ENCODE measurements around the gene ALPK3. TPM values are rescaled to one million over a fixed set of nuclear protein-coding genes. Genes with fewer than 3 reads are reported as not detected.

Gene ALPK3
- total RNA-seq, 6 experiments from 2014 or later = 0.05 to 0.60 (median 0.26) TPM

GRCh38 chr15:84885801-84886200 is 68.6 kb downstream of the ALPK3 start:
- no peak for TF ChIP-seq CTCF (IDR thresholded peaks at IDR 0.05)
- DNase-seq = no peak
- Mint-ChIP-seq H3K4me1 (ENCODE audit: low read depth) (peaks cover 5% of the 10 kb centered on the region; the same call in 1 of the 2 replicates), H3K36me3 (ENCODE audit: low read depth) (no peaks in the 10 kb centered on the region), H3K9me3 (no peaks in the 10 kb centered on the region), H3K27ac (no peak overlapping the region), H3K4me3 (no peak overlapping the region), H3K27me3 (ENCODE audit: insufficient read depth) (peaks cover 13% of the 10 kb centered on the region)

- Mint-ChIP-seq H3K4me1 (ENCODE audit: low read depth) (peaks cover 5% of the 10 kb centered on the region; the same call in 1 of the 2 replicates), H3K27me3 (ENCODE audit: insufficient read depth) (peaks cover 9% of the 10 kb centered on the region), H3K9me3 (no peaks in the 10 kb centered on the region), H3K27ac (no peak overlapping the region), H3K36me3 (ENCODE audit: low read depth) (no peaks in the 10 kb centered on the region), H3K4me3 (no peak overlapping the region)
- DNase-seq = no peak
- TF ChIP-seq CTCF (IDR thresholded peaks at IDR 0.05) = no peak
Observed at GRCh38 chr15:84886211-84886983, 69.2 kb downstream of the ALPK3 start.

- TF ChIP-seq CTCF (IDR thresholded peaks at IDR 0.05) = no peak
- no peak for DNase-seq
- Mint-ChIP-seq H3K27ac (no peak overlapping the region), H3K27me3 (ENCODE audit: insufficient read depth) (peaks cover 12% of the 10 kb centered on the region), H3K9me3 (no peaks in the 10 kb centered on the region), H3K36me3 (ENCODE audit: low read depth) (no peaks in the 10 kb centered on the region), H3K4me3 (no peak overlapping the region), H3K4me1 (ENCODE audit: low read depth) (peaks cover 5% of the 10 kb centered on the region; the same call in 1 of the 2 replicates)
Observed at GRCh38 chr15:84886984-84887299, 69.8 kb downstream of the ALPK3 start.

GRCh38 chr15:84887938-84888337 is 70.8 kb downstream of the ALPK3 start:
- no peak for TF ChIP-seq CTCF (IDR thresholded peaks at IDR 0.05)
- no peak overlapping the region for H3K27ac Mint-ChIP-seq
- peaks cover 5% of the 10 kb centered on the region; the same call in 1 of the 2 replicates for H3K4me1 Mint-ChIP-seq (ENCODE audit: low read depth)
- no peak for DNase-seq
- H3K36me3 Mint-ChIP-seq (ENCODE audit: low read depth) = no peaks in the 10 kb centered on the region
- no peaks in the 10 kb centered on the region for H3K9me3 Mint-ChIP-seq
- no peak overlapping the region for H3K4me3 Mint-ChIP-seq
- peaks cover 8% of the 10 kb centered on the region for H3K27me3 Mint-ChIP-seq (ENCODE audit: insufficient read depth)

GRCh38 chr15:84888639-84889038 is 71.5 kb downstream of the ALPK3 start:
- TF ChIP-seq CTCF (IDR thresholded peaks at IDR 0.05) = no peak
- H3K9me3 Mint-ChIP-seq = no peaks in the 10 kb centered on the region
- H3K27ac Mint-ChIP-seq = no peak overlapping the region
- H3K4me3 Mint-ChIP-seq = no peak overlapping the region
- peaks cover 5% of the 10 kb centered on the region; the same call in 1 of the 2 replicates for H3K4me1 Mint-ChIP-seq (ENCODE audit: low read depth)
- no peak for DNase-seq
- H3K36me3 Mint-ChIP-seq (ENCODE audit: low read depth) = no peaks in the 10 kb centered on the region
- H3K27me3 Mint-ChIP-seq (ENCODE audit: insufficient read depth) = peaks cover 8% of the 10 kb centered on the region

All from HFFc6 (cell line).